MCF 10A (cell line): ENCODE measurements around the gene SIGLEC9. TPM values are rescaled to one million over a fixed set of nuclear protein-coding genes. Genes with fewer than 3 reads are reported as not detected.

Experiments used
- BruUV-seq: library from RNA; stranded (reverse); fragments of 400-500 nt; replicated peaks from 2 replicates; lab custom pipeline; 2021; lab: Mats Ljungman, UMichigan
- CTCF ChIA-PET: fragments of 300-600 bp; sonication (Branson Sonifier 250); formaldehyde crosslinking; extraction: SDS; loops from one replicate; lab custom pipeline; 2021; ENCODE audit warnings: antibody characterized with exemption, inconsistent platforms; lab: Yijun Ruan, JAX
- POLR2A ChIA-PET: fragments of 300-600, 350-650 bp; sonication (Branson Sonifier 250); formaldehyde crosslinking; extraction: SDS; loops from one replicate; lab custom pipeline; 2020; ENCODE audit warnings: antibody characterized with exemption, inconsistent platforms; lab: Yijun Ruan, JAX
- DNase-seq: peaks from one replicate; pipeline ENCODE4 v3.0.0-alpha.2; 2018; ENCODE audit not compliant: unreplicated experiment
- H3K27ac Mint-ChIP-seq: one replicate; pipeline ENCODE4 v1.8.0; 2022; ENCODE audit warnings: mild to moderate bottlenecking, low read depth, mixed read lengths; ENCODE audit not compliant: unreplicated experiment
- H3K27me3 Mint-ChIP-seq: one replicate; pipeline ENCODE4 v1.8.0; 2022; ENCODE audit warnings: mixed read lengths; ENCODE audit not compliant: insufficient read depth, unreplicated experiment
- H3K36me3 Mint-ChIP-seq: one replicate; pipeline ENCODE4 v1.8.0; 2022; ENCODE audit warnings: mild to moderate bottlenecking, moderate library complexity, mixed read lengths; ENCODE audit not compliant: insufficient read depth, unreplicated experiment
- H3K4me1 Mint-ChIP-seq: one replicate; pipeline ENCODE4 v1.8.0; 2022; ENCODE audit warnings: mixed read lengths; ENCODE audit not compliant: insufficient read depth, unreplicated experiment
- H3K4me3 Mint-ChIP-seq: one replicate; pipeline ENCODE4 v1.8.0; 2022; ENCODE audit warnings: mild to moderate bottlenecking, moderate library complexity, mixed read lengths; ENCODE audit not compliant: unreplicated experiment
- H3K9me3 Mint-ChIP-seq: one replicate; pipeline ENCODE4 v1.8.0; 2022; ENCODE audit warnings: mixed read lengths; ENCODE audit not compliant: unreplicated experiment
- intact Hi-C: fragments of 100-400 bp; cut with micrococcal nuclease; formaldehyde crosslinking; loops from 2 replicates; pipeline ENCODE4 v1.14.1; 2022
- total RNA-seq: library from RNA; stranded (reverse); gene quantifications from 2 replicates; pipeline ENCODE4 v1.2.3, GENCODE V29; 2022
- TF ChIP-seq, protein P1 (sequence below): fragments of 200-600 bp; IDR thresholded peaks from one replicate; pipeline ENCODE4 v1.8.0; 2022; ENCODE audit warnings: antibody characterized with exemption, mild to moderate bottlenecking; ENCODE audit not compliant: unreplicated experiment

The SIGLEC9 gene
- total RNA-seq, 1 experiment from 2014 or later = not detected

DNA sequence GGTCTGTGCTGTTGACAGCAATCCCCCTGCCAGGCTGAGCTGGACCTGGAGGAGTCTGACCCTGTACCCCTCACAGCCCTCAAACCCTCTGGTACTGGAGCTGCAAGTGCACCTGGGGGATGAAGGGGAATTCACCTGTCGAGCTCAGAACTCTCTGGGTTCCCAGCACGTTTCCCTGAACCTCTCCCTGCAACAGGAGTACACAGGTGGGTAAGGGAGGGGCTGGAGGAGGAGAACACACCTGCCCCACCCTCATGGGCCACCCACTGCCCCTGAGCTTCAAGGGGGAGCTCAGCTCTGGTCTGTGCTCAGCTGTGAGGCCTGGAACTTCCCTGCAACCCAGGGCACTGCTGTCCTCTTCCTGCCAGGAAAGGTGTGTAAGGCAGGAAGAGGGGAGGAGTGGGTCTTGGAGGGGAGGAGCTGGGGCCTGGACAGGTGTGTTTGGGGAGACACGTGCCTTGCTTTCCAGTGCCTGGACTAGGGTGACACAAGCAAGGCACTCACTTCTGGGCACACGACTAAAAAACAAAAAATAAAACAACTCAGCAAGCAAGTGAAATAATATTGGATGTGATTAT, 21.3 kb downstream of the SIGLEC9 start:
- TF ChIP-seq, protein P1, sequence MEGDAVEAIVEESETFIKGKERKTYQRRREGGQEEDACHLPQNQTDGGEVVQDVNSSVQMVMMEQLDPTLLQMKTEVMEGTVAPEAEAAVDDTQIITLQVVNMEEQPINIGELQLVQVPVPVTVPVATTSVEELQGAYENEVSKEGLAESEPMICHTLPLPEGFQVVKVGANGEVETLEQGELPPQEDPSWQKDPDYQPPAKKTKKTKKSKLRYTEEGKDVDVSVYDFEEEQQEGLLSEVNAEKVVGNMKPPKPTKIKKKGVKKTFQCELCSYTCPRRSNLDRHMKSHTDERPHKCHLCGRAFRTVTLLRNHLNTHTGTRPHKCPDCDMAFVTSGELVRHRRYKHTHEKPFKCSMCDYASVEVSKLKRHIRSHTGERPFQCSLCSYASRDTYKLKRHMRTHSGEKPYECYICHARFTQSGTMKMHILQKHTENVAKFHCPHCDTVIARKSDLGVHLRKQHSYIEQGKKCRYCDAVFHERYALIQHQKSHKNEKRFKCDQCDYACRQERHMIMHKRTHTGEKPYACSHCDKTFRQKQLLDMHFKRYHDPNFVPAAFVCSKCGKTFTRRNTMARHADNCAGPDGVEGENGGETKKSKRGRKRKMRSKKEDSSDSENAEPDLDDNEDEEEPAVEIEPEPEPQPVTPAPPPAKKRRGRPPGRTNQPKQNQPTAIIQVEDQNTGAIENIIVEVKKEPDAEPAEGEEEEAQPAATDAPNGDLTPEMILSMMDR = no peak
- CTCF ChIA-PET = interaction anchor here (0.6 to 1.7 kb wide), 4 partner anchors 11 to 54 kb away, joined by 3 to 4 read pairs (median 3); no protein-coding TSS in a partner anchor
- no peaks in the 10 kb centered on the region for H3K4me1 Mint-ChIP-seq

GRCh38 chr19:51146751-51147150, 22.0 kb downstream of the SIGLEC9 start:
- intact Hi-C loops = no loop called here
- TF ChIP-seq, protein P1 = no peak
- ChIA-PET CTCF (interaction anchor here (0.5 to 1.4 kb wide), 4 partner anchors 10 to 135 kb away, joined by 3 to 9 read pairs (median 3); no protein-coding TSS in a partner anchor), POLR2A (no interaction called here)
- Mint-ChIP-seq H3K27ac (no peak overlapping the region), H3K9me3 (peaks cover 28% of the 10 kb centered on the region), H3K4me3 (no peak overlapping the region), H3K27me3 (no peaks in the 10 kb centered on the region), H3K36me3 (peaks cover 5% of the 10 kb centered on the region), H3K4me1 (no peaks in the 10 kb centered on the region)
- DNase-seq = no peak
- no TSS peak for BruUV-seq

More for the DNA sequence above, 21.3 kb downstream of the SIGLEC9 start:
- no TSS peak for BruUV-seq
- POLR2A ChIA-PET = no interaction called here
- no peak overlapping the region for H3K27ac Mint-ChIP-seq
- H3K36me3 Mint-ChIP-seq = peaks cover 5% of the 10 kb centered on the region
- H3K27me3 Mint-ChIP-seq = no peaks in the 10 kb centered on the region
- intact Hi-C loops = no loop called here
- H3K4me3 Mint-ChIP-seq = no peak overlapping the region
- no peak for DNase-seq
- H3K9me3 Mint-ChIP-seq = peaks cover 23% of the 10 kb centered on the region

DNA sequence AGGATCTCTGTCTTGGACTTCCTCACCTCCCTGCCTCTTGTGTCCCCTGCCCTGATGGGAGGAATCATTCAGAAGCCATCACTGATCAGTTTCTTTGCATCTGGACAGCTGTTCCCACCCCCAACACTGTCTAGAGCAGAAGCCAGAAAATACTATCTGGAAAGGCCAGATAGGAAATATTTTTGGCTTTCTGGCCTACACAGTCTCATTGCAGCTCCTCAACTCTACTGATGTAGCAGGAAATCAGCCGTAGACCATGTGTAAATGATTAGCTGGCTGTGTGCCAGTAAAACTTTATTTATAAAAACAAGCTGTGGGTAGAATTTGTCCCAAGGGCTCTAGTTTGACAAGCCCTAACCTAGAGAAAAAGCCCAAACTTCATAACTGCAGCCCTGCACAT, 23.0 kb downstream of the SIGLEC9 start:
- TF ChIP-seq, protein P1 = no peak
- intact Hi-C loops = no loop called here
- H3K27ac Mint-ChIP-seq = no peak overlapping the region
- no peaks in the 10 kb centered on the region for H3K4me1 Mint-ChIP-seq
- BruUV-seq = no TSS peak
- POLR2A ChIA-PET = no interaction called here
- H3K9me3 Mint-ChIP-seq = peaks cover 34% of the 10 kb centered on the region
- H3K27me3 Mint-ChIP-seq = no peaks in the 10 kb centered on the region
- H3K36me3 Mint-ChIP-seq = peaks cover 5% of the 10 kb centered on the region
- H3K4me3 Mint-ChIP-seq = no peak overlapping the region
- CTCF ChIA-PET = interaction anchor here (1.2 to 1.4 kb wide), 2 partner anchors 9 to 11 kb away, joined by 3 to 9 read pairs; no protein-coding TSS in a partner anchor
- no peak for DNase-seq

DNA sequence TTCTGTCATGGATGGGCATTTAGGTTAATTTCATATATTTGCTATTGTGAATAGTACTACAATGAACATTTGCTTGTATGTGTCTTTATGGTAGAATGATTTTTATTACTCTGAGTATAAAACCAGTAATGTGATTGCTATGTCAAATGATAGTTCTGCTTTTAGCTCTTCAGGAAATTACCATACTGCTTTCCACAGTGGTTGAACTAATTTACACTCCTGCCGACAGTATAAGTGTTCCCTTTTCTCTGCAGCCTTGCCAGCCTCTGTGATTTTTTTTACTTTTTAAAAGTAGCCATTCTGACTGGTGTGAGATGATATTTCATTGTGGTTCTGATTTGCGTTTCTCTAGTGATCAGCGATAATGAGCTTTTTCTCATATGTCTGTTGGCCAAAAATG, 23.9 kb downstream of the SIGLEC9 start:
- DNase-seq = no peak
- peaks cover 5% of the 10 kb centered on the region for H3K36me3 Mint-ChIP-seq
- TF ChIP-seq, protein P1 = no peak
- no TSS peak for BruUV-seq
- CTCF ChIA-PET = interaction anchor here (0.6 to 1.2 kb wide), 2 partner anchors 10 to 527 kb away, joined by 3 to 6 read pairs; no protein-coding TSS in a partner anchor
- H3K27me3 Mint-ChIP-seq = no peaks in the 10 kb centered on the region
- H3K4me3 Mint-ChIP-seq = no peak overlapping the region
- no peak overlapping the region for H3K27ac Mint-ChIP-seq
- H3K9me3 Mint-ChIP-seq = peaks cover 42% of the 10 kb centered on the region
- intact Hi-C loops = no loop called here
- POLR2A ChIA-PET = no interaction called here
- H3K4me1 Mint-ChIP-seq = no peaks in the 10 kb centered on the region
